Spleen (tissue), 11 donors: Measurements from ENCODE around the gene YIPF2. TPM values are rescaled to one million over a fixed set of nuclear protein-coding genes. Genes with fewer than 3 reads are reported as not detected.

Experiments
- DNase-seq: peaks from one replicate; pipeline ENCODE4 v3.0.0-alpha.2; 2020
- H3K27ac ChIP-seq, 8 donors: fragments of 200-600 bp; sonication (generic) in 7 of 8; 1 replicate in 4 of 8; 2 replicates in 4 of 8; pipeline versions ENCODE4 v1.5.0 to v1.8.0; 2016 to 2021; ENCODE audit warnings: inconsistent platforms in 4 of 8, mild to moderate bottlenecking in 4 of 8, moderate library complexity in 1 of 8
- H3K27me3 ChIP-seq, 7 donors: fragments of 200-600 bp; sonication (generic) in 6 of 7; replicated peaks in 1 of 7; 1 replicate in 4 of 7; 2 replicates in 3 of 7; pipeline versions ENCODE4 v1.5.0 to v1.8.0; 2016 to 2021; ENCODE audit warnings: inconsistent platforms in 3 of 7, mild to moderate bottlenecking in 1 of 7
- H3K36me3 ChIP-seq, 6 donors: fragments of 200-600 bp; sonication (generic) in 5 of 6; 1 replicate in 4 of 6; 2 replicates in 2 of 6; pipeline versions ENCODE4 v1.5.0 to v1.8.0; 2016 to 2021; ENCODE audit warnings: inconsistent platforms in 2 of 6
- H3K4me1 ChIP-seq, 6 donors: fragments of 200-600 bp; sonication (generic) in 5 of 6; 1 replicate in 3 of 6; 2 replicates in 3 of 6; pipeline versions ENCODE4 v1.5.0 to v1.8.0; 2016 to 2021; ENCODE audit warnings: inconsistent platforms in 3 of 6
- H3K4me3 ChIP-seq, 8 donors: fragments of 200-600 bp; sonication (generic) in 7 of 8; 1 replicate in 4 of 8; 2 replicates in 4 of 8; pipeline versions ENCODE4 v1.5.0 to v1.8.0; 2016 to 2021; ENCODE audit warnings: inconsistent platforms in 4 of 8, mild to moderate bottlenecking in 4 of 8, moderate library complexity in 2 of 8
- H3K9me3 ChIP-seq, 8 donors: fragments of 200-600 bp; sonication (generic) in 7 of 8; 1 replicate in 4 of 8; 2 replicates in 4 of 8; pipeline versions ENCODE4 v1.5.0 to v1.8.0; 2016 to 2021; ENCODE audit warnings: inconsistent platforms in 4 of 8
- POLR2A ChIP-seq, 3 donors: fragments of 450-650 bp; IDR thresholded peaks; one replicate each; pipeline ENCODE4 v1.5.1; 2017; ENCODE audit warnings: antibody characterized with exemption in 3 of 3, mild to moderate bottlenecking in 1 of 3
- POLR2AphosphoS5 ChIP-seq, 3 donors: sonication (generic); formaldehyde crosslinking; IDR thresholded peaks; one replicate each; pipeline ENCODE4 v1.5.1; 2017; ENCODE audit warnings: antibody characterized with exemption in 3 of 3
- WGBS, 5 donors: extraction: QIAGEN DNeasy Blood & Tissue Kit in 3 of 5; methylation state at CpG; one replicate each; pipeline versions ENCODE4 v1.1.5 to v1.1.7; 2013 to 2018; 5-methylcytosine and 5-hydroxymethylcytosine counted together
- intact Hi-C: fragments of 100-400 bp; cut with DNase I; formaldehyde crosslinking; loops from one replicate; pipeline ENCODE4 v1.15.0; 2023; ENCODE audit warnings: low total_unique reads
- polyA plus RNA-seq, 3 donors: library from polyadenylated mRNA; stranded (reverse); fragments of 200-250 nt; gene quantifications; one replicate each; pipeline ENCODE4 v1.2.1, GENCODE V29; 2013
- total RNA-seq, 7 donors: library from RNA; depleted of rRNA in 3 of 7; stranded (reverse); fragments of >200 nt in 3 of 7; fragmentation: NEBNext Ultra II Directional in 4 of 7; extraction: Animal tissue kit (Norgen Biotek cat#: 25700) in 4 of 7; gene quantifications; one replicate each; pipeline versions ENCODE4 v1.1.0 to v1.2.1, GENCODE V29; 2016 to 2021
- TF ChIP-seq, protein P1 (sequence below), 11 experiments: fragments of 200-600 bp in 7 of 11; fragments of 450-650 bp in 4 of 11; sonication (generic) in 4 of 11; IDR thresholded peaks in 8 of 11; conservative IDR thresholded peaks in 3 of 11; 1 replicate in 7 of 11; 2 replicates in 4 of 11; pipeline versions ENCODE4 v1.4.0 to v1.8.0; 2016 to 2021; ENCODE audit warnings: antibody characterized with exemption in 11 of 11, inconsistent platforms in 4 of 11, mild to moderate bottlenecking in 1 of 11
- donor health status: healthy with polysubstance abuse.
- donor health status: DM: no; HTN: no; CAD: no; lungs with moderate emphysema.
- donor health status: DM: no; HTN: no; CAD: no.
- donor health status: Bipolar disorder and iron deficiency.
- donor health status: healthy.
- donor health status: DM: no; HTN: no; CAD: no.
- donor health status: DM: yes; HTN: yes; CAD: no.

Gene YIPF2
- total and polyA plus RNA-seq, 10 donors = 12.5 to 42.3 (median 27.6) TPM

DNA sequence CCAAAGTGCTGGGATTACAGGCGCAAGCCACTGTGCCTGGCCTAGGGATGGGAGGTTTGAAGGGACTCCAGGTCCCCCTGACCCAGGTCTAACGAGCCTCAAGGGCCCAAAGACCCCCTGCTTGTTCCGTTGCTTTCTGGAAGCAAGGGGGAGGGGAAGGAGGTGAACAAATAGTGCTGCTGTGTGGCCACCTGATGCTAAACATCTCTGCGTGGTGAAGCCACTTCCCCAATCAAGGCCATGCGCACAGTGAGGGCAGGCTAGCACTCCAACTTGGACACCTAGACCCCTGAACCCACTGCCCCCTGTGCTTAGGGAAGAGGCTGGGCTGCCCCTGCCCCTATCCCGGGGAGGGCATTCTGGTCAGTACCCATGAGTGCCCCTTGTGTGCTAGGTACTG, 33.1 kb downstream of the YIPF2 start:
- peaks cover 6 to 38% (median 15%) of the 10 kb centered on the region in 6 donors for H3K4me1 ChIP-seq
- peaks cover 0 to 5% (median 0%) of the 10 kb centered on the region in 6 donors for H3K36me3 ChIP-seq
- no peak for DNase-seq
- TF ChIP-seq, protein P1, sequence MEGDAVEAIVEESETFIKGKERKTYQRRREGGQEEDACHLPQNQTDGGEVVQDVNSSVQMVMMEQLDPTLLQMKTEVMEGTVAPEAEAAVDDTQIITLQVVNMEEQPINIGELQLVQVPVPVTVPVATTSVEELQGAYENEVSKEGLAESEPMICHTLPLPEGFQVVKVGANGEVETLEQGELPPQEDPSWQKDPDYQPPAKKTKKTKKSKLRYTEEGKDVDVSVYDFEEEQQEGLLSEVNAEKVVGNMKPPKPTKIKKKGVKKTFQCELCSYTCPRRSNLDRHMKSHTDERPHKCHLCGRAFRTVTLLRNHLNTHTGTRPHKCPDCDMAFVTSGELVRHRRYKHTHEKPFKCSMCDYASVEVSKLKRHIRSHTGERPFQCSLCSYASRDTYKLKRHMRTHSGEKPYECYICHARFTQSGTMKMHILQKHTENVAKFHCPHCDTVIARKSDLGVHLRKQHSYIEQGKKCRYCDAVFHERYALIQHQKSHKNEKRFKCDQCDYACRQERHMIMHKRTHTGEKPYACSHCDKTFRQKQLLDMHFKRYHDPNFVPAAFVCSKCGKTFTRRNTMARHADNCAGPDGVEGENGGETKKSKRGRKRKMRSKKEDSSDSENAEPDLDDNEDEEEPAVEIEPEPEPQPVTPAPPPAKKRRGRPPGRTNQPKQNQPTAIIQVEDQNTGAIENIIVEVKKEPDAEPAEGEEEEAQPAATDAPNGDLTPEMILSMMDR (IDR thresholded peaks at IDR 0.05 in 8 of 11, conservative IDR thresholded peaks at IDR 0.05 in 3 of 11) = no peak
- TF ChIP-seq POLR2A (IDR thresholded peaks at IDR 0.05) (no peak), POLR2AphosphoS5 (IDR thresholded peaks at IDR 0.05) (no peak)
- no peak overlapping the region for H3K4me3 ChIP-seq
- H3K27ac ChIP-seq = no peak overlapping the region
- no peaks in the 10 kb centered on the region for H3K27me3 ChIP-seq
- intact Hi-C loops = no loop called here
- H3K9me3 ChIP-seq = no peaks in the 10 kb centered on the region
- WGBS, 5 donors = 71 to 96% (median 81%) methylated on average over 4 to 6 of the region's 6 CpGs

DNA sequence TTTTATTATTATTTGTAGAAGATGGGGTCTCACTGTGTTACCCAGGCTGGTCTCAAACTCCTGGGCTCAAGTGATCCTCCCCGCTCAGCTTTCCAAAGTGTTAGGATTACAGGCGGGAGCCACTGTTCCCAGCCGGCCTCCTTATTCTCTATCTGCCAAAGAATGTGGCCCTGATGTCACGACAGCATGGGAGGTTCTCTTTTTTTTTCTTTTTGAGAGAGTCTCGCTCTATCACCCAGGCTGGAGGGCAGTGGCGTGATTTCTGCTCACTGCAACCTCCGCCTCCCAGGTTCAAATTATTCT, 33.6 kb downstream of the YIPF2 start:
- no peak overlapping the region for H3K4me3 ChIP-seq
- WGBS, 5 donors = 83 to 96% (median 92%) methylated on average over 7 of the region's 7 CpGs
- peaks cover 0 to 5% (median 0%) of the 10 kb centered on the region in 6 donors for H3K36me3 ChIP-seq
- TF ChIP-seq, protein P1 (IDR thresholded peaks at IDR 0.05 in 8 of 11, conservative IDR thresholded peaks at IDR 0.05 in 3 of 11) = no peak
- TF ChIP-seq POLR2A (IDR thresholded peaks at IDR 0.05) (no peak), POLR2AphosphoS5 (IDR thresholded peaks at IDR 0.05) (no peak)
- no peaks in the 10 kb centered on the region for H3K27me3 ChIP-seq
- DNase-seq = no peak
- H3K9me3 ChIP-seq = no peaks in the 10 kb centered on the region
- peaks cover 6 to 38% (median 15%) of the 10 kb centered on the region in 6 donors for H3K4me1 ChIP-seq
- intact Hi-C loops = no loop called here
- no peak overlapping the region for H3K27ac ChIP-seq

DNA sequence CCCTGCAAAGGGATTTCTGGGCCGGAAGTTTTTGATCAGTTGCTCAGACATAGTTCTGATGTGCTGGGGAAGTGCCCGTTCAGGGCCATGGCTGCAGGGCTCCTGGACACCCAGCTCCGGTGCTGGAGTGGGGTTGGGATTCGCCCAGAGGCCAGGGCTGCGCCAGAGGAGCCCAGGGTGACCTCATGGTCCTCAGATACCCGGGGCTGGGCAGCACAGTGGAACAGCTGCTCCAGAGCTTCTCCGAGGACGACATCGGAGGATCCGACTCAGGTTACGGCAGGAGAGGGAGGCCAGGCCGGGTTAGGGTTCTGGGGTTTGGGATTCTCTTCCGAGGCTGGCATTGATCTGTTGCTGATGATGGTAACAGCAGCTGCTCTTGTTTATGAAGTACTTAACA, 36.2 kb downstream of the YIPF2 start:
- Histone ChIP-seq H3K9me3 (no peaks in the 10 kb centered on the region), H3K4me1 (peaks cover 4 to 37% (median 18%) of the 10 kb centered on the region in 6 donors), H3K27me3 (no peaks in the 10 kb centered on the region), H3K27ac (no peak overlapping the region), H3K36me3 (peaks cover 0 to 5% (median 0%) of the 10 kb centered on the region in 6 donors), H3K4me3 (no peak overlapping the region)
- intact Hi-C loops = no loop called here
- no peak for DNase-seq
- WGBS, 5 donors = 91 to 94% (median 93%) methylated on average over 13 of the region's 13 CpGs
- TF ChIP-seq POLR2A (IDR thresholded peaks at IDR 0.05) (no peak), POLR2AphosphoS5 (IDR thresholded peaks at IDR 0.05) (no peak)
- TF ChIP-seq, protein P1 (IDR thresholded peaks at IDR 0.05 in 8 of 11, conservative IDR thresholded peaks at IDR 0.05 in 3 of 11) = no peak

DNA sequence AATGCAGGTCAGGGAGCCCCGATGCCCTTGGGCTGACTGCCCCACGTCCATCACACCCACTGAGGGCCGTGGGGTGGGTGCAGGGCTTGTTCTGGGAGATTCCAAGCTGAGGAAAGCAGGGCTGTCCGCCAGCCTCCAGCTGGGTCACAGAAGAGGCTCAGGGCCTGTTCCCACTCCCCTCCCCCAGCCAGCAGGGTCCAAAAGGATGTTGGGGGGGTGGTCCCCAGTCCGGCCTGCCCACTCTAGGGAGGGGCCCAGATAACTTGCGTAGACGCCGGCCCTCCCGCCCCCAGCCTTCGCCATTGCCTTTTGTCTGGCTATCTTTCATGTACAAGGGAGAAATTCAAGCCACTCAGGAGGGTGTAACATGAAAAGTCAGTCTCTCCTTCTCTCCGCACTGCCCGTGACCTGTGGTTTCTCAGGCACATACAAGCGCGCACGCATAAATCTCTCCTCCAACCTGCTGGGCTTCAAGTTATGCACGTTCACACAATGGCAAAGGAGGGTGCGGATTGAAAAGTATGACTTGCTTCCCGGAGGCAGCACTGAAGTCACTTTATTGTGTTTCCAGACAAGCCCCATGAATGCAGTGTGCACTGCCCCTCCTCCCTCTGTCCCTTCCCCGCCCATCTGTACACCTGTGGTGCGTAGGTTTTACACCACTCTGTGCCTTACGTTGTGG, 36.9 kb downstream of the YIPF2 start:
- no peak for TF ChIP-seq POLR2A (IDR thresholded peaks at IDR 0.05)
- TF ChIP-seq, protein P1 (IDR thresholded peaks at IDR 0.05 in 8 of 11, conservative IDR thresholded peaks at IDR 0.05 in 3 of 11) = no peak
- TF ChIP-seq POLR2AphosphoS5 (IDR thresholded peaks at IDR 0.05) = no peak
- WGBS, 5 donors = 77 to 86% (median 85%) methylated on average over 17 to 21 of the region's 21 CpGs
- Histone ChIP-seq H3K27ac (no peak overlapping the region), H3K4me1 (peaks cover 0 to 36% (median 15%) of the 10 kb centered on the region in 6 donors), H3K4me3 (no peak overlapping the region), H3K27me3 (no peaks in the 10 kb centered on the region), H3K36me3 (peaks cover 0 to 5% (median 0%) of the 10 kb centered on the region in 6 donors), H3K9me3 (no peaks in the 10 kb centered on the region)
- intact Hi-C loops = no loop called here
- DNase-seq = no peak
